ENCODE measurements around the gene PECR. TPM values are rescaled to one million over a fixed set of nuclear protein-coding genes. Genes with fewer than 3 reads are reported as not detected.

PECR gene
- total RNA-seq, 1 experiment from 2014 or later = 13.9 TPM

GRCh38 chr2:216002693-216003092 lies 78.9 kb downstream of the PECR start:
- DNase-seq (ENCODE audit: low spot score) (no peak), ATAC-seq (no peak)
- ChIA-PET CTCF (interaction anchor here (0.9 to 1.5 kb wide), 3 partner anchors 10 to 53 kb away, joined by 3 to 6 read pairs (median 4); no protein-coding TSS in a partner anchor), POLR2A (no interaction called here)
- Mint-ChIP-seq H3K36me3 (no peaks in the 10 kb centered on the region), H3K9me3 (no peaks in the 10 kb centered on the region), H3K27me3 (ENCODE audit: low read depth) (no peaks in the 10 kb centered on the region), H3K27ac (peak overlapping the region; percentile 64), H3K4me3 (no peak overlapping the region), H3K4me1 (peaks cover 48% of the 10 kb centered on the region)
- no peak for TF ChIP-seq E2F4 (CRISPR knock-in tag; IDR thresholded peaks at IDR 0.05; ENCODE audit: borderline replicate concordance, low read depth)
- no peak for TF ChIP-seq RELA (CRISPR knock-in tag; IDR thresholded peaks at IDR 0.05; ENCODE audit: borderline replicate concordance)
- TF ChIP-seq FOXP4 (CRISPR knock-in tag; IDR thresholded peaks at IDR 0.05) = no peak
- TF ChIP-seq, protein P1, sequence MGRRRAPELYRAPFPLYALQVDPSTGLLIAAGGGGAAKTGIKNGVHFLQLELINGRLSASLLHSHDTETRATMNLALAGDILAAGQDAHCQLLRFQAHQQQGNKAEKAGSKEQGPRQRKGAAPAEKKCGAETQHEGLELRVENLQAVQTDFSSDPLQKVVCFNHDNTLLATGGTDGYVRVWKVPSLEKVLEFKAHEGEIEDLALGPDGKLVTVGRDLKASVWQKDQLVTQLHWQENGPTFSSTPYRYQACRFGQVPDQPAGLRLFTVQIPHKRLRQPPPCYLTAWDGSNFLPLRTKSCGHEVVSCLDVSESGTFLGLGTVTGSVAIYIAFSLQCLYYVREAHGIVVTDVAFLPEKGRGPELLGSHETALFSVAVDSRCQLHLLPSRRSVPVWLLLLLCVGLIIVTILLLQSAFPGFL (CRISPR knock-in tag; IDR thresholded peaks at IDR 0.05; ENCODE audit: borderline replicate concordance) = no peak
- TF ChIP-seq ERG (CRISPR knock-in tag; IDR thresholded peaks at IDR 0.05) = no peak
- TF ChIP-seq ZNF423 (CRISPR knock-in tag; IDR thresholded peaks at IDR 0.05) = no peak
- no peak for TF ChIP-seq USF2 (CRISPR knock-in tag; IDR thresholded peaks at IDR 0.05)
- no peak for TF ChIP-seq ZNF416 (CRISPR knock-in tag; IDR thresholded peaks at IDR 0.05)
- TF ChIP-seq FOXK1 (CRISPR knock-in tag; IDR thresholded peaks at IDR 0.05) = no peak
- no peak for TF ChIP-seq HMGA2 (CRISPR knock-in tag; IDR thresholded peaks at IDR 0.05)
- TF ChIP-seq, protein P2, sequence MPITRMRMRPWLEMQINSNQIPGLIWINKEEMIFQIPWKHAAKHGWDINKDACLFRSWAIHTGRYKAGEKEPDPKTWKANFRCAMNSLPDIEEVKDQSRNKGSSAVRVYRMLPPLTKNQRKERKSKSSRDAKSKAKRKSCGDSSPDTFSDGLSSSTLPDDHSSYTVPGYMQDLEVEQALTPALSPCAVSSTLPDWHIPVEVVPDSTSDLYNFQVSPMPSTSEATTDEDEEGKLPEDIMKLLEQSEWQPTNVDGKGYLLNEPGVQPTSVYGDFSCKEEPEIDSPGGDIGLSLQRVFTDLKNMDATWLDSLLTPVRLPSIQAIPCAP (CRISPR knock-in tag; IDR thresholded peaks at IDR 0.05) = no peak
- no peak for TF ChIP-seq RORB (CRISPR knock-in tag; IDR thresholded peaks at IDR 0.05)
- no peak for TF ChIP-seq ZBTB43 (CRISPR knock-in tag; IDR thresholded peaks at IDR 0.05)
- TF ChIP-seq, protein P3, sequence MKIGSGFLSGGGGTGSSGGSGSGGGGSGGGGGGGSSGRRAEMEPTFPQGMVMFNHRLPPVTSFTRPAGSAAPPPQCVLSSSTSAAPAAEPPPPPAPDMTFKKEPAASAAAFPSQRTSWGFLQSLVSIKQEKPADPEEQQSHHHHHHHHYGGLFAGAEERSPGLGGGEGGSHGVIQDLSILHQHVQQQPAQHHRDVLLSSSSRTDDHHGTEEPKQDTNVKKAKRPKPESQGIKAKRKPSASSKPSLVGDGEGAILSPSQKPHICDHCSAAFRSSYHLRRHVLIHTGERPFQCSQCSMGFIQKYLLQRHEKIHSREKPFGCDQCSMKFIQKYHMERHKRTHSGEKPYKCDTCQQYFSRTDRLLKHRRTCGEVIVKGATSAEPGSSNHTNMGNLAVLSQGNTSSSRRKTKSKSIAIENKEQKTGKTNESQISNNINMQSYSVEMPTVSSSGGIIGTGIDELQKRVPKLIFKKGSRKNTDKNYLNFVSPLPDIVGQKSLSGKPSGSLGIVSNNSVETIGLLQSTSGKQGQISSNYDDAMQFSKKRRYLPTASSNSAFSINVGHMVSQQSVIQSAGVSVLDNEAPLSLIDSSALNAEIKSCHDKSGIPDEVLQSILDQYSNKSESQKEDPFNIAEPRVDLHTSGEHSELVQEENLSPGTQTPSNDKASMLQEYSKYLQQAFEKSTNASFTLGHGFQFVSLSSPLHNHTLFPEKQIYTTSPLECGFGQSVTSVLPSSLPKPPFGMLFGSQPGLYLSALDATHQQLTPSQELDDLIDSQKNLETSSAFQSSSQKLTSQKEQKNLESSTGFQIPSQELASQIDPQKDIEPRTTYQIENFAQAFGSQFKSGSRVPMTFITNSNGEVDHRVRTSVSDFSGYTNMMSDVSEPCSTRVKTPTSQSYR (CRISPR knock-in tag; IDR thresholded peaks at IDR 0.05) = no peak
- TF ChIP-seq ZNF263 (CRISPR knock-in tag; IDR thresholded peaks at IDR 0.05; ENCODE audit: low read depth) = no peak
